CD4-positive, alpha-beta T cell treated with Interleukin-2 at 100 ng/mL for 4 hours (primary cell): Measurements from ENCODE around the gene GP1BB.

ENCODE experiments used
- DNase-seq: peaks from one replicate; pipeline ENCODE4 v3.0.0-alpha.2; 2020; ENCODE audit warnings: low spot score

The GP1BB gene

DNA sequence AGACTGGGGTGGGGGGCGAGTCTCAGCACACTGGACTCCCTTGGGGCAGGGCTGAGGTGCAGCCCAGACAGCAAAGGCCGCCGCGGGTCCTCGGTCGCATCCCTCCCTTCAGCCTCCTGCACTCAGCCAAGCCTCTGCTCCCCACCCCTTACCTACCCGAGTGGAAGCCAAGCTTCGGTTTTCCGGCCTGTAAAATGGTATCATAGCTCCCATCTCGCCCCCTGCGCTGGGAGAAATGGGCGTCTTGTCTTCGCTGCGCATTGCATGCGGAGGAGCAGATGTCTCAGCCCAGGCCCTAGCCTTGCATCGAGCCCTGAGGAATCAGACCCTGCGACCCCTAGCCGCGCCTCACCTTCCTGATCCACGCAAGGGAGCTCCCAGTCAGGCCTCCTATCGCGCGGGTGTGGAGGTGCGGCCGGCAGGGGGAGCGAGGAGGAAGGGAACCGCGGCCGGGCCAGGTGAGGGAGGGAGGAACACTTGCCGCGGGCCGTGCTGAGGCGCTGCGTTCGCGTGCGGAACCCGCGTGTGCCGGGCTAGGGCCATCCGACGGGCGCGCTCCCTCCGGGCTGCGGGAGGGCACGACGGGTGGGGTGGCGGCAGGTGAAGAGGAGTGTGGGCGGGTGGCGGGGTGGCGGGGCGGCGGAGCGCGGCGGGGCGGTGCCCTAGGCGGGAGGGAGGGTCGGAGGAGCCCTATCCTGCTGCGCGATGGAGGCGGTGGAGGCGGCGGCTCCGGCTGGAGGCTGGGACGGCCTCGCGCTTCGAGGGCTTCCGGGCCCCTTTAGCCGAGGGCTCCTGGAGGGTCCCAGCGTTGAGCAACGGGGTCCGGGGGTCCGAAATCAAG, 33.2 kb downstream of the GP1BB start:
- peak; percentile 61 for DNase-seq

DNA sequence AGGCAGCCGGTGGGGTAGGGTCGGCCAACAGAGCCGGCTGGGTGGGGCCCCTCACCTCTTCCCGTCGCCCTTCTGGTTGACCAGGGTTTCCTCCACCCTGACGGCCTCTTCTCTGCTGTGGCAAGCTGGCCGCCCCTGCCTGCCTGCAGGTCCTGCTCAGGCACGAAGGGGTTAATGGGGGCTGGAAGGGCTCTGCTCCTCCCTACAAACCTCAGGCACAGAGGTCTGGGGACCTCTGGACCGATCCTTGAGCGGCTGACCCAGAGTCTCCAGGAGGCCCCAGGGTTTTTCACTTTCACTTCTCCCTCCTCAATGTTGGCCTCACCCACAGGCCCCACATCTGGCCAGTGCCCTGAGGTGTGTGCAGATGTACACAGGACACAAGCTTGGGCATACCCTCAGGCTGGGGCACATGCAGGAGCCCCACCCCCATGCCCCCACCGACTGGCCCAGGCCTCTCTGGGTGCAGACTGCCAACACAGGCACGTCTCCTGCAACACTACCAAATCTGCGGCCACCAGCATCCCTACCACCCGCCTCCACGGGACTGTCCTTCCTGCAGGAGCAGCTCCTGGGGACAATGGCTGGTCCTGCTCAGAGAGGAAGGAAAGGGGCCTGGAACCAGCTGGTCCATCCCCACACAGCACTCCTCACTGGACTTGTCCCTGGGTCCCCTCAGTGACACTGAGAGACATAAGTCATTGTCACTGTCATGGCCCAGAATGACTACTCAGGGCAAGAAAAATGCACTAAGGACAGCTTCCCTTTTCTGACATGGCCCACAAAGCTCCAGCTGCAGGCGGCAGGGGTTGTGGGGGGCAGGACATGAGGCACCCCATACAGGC, 34.0 kb downstream of the GP1BB start:
- no peak for DNase-seq

GRCh38 chr22:19757985-19758895, 34.9 kb downstream of the GP1BB start:
- no peak for DNase-seq

GRCh38 chr22:19758896-19759426, 35.6 kb downstream of the GP1BB start:
- DNase-seq = no peak

- DNase-seq = no peak
These were observed 36.2 kb downstream of the GP1BB start for GRCh38 chr22:19759427-19760057.

- DNase-seq = no peak
These were observed 37.0 kb downstream of the GP1BB start, which contains the start of gene TBX1 for GRCh38 chr22:19760058-19760950. Gene TBX1 (plus strand): TSS chr22:19760778. CDS start chr22:19760844, 66 bp downstream.

DNA sequence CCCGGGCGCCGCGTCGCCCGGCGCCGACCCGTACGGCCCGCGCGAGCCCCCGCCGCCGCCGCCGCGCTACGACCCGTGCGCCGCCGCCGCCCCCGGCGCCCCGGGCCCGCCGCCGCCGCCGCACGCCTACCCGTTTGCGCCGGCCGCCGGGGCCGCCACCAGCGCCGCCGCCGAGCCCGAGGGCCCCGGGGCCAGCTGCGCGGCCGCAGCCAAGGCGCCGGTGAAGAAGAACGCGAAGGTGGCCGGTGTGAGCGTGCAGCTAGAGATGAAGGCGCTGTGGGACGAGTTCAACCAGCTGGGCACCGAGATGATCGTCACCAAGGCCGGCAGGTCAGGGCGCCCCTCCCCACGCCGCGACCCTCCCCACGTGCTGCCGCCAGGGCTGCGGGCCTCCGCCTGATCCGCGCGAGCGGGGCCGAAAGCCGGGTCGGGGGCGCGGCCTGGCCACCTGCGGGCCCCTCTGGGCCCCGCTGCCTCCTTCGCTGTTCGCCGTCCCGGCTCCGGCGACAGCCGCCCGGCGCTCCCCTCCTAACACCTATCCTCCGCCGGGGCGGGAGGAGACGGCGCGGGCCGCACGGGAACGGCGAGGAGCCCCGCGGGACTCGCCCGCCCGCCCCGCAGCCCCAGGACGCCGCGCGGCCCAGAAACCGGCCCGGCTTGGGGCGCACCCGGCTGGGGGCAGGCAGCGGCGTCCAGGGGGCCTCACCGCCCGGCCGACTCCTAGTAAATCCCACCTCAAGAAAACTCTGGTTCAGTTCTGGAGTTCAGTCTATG, 37.8 kb downstream of the GP1BB start:
- DNase-seq = no peak

GRCh38 chr22:19761725-19762567, 38.6 kb downstream of the GP1BB start:
- DNase-seq = no peak

DNA sequence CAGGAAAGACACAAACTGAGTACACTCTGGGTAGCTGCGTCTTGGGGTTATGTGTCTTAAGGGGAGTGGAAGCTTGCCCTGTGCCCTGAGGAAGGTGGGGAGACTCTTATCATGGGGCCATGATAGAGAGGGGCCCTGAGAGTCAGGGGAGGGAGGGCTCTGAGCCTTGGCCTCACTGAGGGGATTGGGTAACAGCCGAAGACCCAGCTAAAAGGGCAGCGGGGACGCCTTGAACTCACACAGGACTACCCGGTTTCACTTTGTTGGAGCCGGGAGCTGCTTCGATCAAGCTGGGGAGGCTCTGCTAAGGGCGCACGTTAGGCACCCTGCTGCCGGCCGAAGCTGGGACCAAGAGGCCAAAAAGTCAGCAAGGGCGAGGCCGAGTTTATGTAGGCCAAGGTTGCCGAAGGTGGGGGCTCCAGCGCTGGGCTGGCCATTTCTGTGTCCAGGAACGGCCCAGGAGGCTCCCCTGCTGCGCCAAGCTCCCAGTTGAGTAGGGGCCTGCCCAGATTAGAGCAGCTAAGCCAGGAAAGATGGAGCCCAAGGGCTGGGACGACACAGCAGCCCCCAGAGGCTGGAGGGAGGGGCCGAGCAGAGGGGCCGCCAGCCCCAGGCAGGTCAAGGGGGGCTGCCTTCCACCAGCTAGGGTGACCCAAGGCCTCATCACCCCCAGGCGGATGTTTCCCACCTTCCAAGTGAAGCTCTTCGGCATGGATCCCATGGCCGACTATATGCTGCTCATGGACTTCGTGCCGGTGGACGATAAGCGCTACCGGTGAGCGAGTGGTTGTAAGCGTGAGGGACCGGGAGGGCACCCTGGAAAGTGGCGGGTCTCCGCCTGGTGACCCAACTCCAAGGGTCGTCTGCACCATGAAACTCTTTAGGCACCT, 39.5 kb downstream of the GP1BB start:
- DNase-seq = no peak

GRCh38 chr22:19763458-19764298, 40.3 kb downstream of the GP1BB start:
- no peak for DNase-seq

- no peak for DNase-seq
These were observed 40.9 kb downstream of the GP1BB start for GRCh38 chr22:19764299-19764593.

GRCh38 chr22:19764636-19765476, 41.5 kb downstream of the GP1BB start:
- no peak for DNase-seq

GRCh38 chr22:19765477-19766239, 42.3 kb downstream of the GP1BB start:
- no peak for DNase-seq

- no peak for DNase-seq
These were observed 42.8 kb downstream of the GP1BB start for GRCh38 chr22:19766240-19766510.
